Measurements from ENCODE around the gene IL1RAP.

IL1RAP gene

DNA sequence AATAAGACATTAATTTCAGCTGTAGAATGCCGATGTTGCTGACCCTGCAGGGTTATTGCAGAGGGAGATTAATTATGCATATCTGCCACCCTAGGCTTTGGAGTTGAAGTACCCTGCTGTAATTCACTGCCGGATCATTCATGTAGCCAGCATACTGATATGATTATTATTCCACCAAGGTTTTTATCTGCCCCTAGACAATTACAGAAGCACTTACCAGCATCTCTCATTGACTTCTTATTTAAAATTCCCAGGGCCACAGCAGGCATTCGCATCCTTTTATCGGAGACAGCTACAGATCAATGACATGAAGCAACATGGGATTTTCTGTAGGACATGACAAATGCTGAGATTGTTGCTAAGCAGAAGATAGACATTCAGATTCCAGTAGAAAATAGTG lies 31.3 kb downstream of the IL1RAP start:
- no peak for DNase-seq

DNA sequence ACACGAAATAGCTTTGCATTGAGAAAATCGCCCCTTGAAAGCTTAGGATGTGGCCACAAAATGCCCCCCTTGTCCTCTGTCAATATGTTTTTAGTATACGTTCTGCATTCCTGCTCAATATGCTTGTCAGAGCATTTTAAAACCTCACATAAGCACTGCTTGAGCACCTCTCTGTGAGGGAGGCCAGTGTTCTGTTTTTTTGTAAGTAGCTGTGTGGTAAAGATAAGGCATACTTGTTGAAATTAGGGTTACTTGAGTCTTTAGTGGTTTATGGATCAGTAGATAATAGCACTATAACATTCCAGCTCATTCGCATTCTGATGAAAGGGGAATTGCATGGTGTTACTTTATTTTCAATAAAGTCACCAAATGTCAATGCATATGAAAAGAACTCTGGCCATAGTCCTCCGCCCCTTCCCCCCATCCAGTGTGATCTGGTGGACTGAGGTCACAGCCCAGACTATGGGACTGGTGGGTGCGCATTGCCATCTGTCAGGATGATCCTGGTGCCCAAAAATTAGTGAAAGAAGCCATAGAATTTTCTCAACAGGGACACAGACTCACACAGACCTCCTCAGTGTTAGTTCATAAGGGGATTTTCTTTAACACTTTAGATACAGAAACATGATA lies 33.1 kb downstream of the IL1RAP start:
- DNase-seq: no peak

DNA sequence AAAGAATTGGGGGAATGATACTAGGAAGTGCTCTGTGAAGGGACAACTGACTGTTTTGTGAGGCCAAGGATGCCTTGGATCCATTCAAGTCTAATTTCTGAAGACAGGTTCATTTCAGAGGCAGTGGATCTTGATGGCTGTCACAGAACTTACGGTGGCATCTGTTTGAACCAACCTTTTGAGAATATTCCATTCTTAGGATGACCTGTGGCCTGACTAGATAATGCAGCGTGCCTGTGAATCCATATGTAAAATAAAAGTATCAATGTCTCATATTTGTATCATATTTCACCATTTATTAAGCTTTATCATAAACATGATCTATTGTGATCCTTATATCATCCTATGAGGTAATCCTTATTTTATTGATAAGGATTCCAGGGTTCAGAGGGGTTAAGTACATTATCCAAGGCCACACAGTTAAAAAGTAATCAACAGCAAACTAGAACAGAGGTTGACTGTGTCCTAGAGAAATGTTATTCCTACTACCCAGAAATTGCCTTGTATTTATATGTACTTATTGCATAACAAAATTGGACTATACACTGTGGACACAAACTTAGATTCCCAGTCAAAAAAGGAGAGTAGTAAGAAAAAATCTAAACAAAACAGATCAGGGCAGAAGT lies 34.3 kb downstream of the IL1RAP start:
- no peak for DNase-seq

DNA sequence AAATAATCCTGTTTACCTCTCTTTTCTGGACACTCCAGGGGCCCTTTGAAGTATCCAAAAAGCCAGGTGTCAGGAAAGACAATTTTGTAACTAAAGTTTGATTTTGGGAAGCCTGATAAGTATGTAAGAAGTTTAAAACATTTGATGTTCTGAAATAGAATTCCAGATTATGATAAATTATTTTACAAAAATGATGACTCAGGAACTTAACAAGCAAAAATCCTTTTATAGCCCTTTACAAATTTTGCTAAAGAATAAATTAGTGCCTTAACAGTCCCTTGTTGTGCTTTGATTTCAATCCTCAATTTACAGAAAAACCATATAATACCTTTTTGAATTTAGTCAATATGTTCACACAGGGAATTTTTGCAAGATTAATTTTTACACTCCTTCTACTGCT lies 38.1 kb downstream of the IL1RAP start:
- no peak for DNase-seq

DNA sequence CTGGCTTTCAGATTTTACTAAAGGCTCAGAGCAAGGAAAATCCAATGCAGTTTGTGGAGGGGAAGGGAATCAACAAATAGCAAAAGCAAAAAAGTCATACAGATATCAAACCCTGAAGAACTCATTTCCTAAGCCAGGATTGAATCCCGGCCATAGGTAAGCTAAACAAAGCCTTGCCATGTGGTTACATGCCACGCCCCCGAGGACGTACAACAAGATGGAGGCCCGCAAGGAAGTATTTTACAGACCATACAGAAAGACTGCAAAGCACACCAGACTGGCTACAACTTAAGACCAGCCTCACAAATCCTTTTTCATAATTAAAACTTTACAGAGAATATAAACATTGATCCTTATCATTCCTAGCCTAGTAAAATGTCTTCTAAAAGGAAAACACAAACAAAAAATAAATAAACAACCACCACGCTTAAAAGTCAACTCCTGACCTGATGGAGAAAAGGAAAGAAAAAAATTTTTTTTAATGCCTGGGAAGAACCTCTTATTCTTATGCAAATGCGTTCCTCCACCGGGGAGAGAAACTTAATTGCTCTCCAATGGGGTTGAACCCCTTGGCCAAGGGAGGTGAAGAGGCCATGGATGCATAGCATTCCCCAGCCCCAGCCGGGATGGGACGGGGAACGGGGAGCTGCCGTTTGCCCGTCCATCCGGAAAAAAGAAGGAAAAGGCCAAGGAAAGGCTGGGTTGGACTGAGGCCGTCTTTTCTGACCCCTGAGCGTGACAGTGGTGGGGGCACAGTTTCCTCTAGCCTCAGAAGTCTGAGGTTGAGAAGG lies 39.3 kb downstream of the IL1RAP start:
- DNase-seq: no peak

DNA sequence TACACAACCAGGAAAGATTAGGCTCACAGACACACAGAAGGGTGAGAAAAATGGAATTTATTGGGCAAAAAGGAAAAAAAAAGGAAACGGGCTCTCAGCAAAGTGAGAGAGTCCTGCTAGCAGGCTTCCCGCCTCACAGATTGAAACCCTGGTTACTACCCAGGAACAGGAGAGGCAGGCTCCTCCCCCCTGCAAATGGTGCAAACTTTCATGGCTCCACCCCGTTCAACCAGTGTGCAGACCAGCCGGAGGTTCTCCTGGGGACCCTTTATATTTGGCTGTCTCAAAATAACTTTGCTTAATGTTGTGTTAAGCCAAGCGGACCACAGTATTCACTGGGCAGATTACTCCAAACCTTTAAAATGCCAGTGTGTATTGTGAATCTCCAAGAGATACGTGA lies 40.3 kb downstream of the IL1RAP start:
- no peak for DNase-seq

DNA sequence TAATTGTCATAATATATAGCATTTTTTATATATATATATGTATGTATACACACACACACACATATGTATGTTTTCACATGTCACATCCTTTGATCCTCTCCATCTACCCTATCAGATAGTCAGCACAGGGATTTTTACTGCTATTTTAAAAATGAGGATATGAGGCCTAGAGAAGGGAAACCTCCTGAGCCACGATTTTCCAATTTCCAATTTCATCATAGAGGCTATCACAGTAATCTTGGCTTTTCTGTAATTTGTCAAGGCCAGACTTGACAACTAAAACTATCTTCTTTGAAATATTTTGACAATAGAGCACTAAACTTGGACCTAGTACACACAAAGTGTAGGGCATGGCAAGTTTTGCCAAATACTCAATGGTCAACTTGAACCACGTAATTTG lies 42.5 kb downstream of the IL1RAP start:
- no peak for DNase-seq

DNA sequence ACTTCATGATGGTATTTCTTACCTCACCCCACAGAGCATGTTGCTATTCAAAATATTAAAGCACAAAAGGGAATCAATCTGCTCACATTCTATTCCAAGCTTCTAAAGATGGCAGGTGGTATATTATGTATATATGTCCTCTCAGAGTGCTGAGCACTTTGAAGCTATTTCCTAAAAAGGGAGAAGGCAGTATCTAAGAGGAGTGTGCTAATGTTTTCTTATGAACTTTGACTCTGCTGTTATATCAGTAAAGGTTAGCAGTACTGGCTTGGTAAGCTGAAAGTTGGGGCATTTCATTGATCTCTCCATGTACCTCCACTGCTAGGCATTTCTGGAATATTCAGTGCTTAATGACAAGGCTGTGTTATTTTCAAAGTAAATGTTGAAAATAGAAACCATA lies 43.4 kb downstream of the IL1RAP start:
- no peak for DNase-seq

DNA sequence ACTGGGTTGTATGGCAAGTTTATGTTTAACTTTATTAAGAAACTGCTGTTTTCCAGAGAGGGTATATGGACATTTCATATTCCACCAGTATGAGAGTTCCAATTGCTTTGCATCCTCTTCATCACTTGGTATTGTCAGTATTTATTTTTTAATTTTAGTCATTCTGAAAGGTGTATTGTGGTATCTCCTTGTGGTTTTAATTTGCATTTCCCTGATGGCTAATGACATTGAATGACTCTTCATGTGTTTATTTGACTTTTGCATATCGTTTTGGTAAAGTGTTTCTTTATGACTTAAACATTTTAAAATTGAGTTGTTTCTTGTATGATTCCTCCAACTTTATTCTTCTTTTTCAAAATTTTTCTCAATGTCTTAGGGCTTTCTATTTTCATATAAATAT lies 44.4 kb downstream of the IL1RAP start:
- no peak for DNase-seq

DNA sequence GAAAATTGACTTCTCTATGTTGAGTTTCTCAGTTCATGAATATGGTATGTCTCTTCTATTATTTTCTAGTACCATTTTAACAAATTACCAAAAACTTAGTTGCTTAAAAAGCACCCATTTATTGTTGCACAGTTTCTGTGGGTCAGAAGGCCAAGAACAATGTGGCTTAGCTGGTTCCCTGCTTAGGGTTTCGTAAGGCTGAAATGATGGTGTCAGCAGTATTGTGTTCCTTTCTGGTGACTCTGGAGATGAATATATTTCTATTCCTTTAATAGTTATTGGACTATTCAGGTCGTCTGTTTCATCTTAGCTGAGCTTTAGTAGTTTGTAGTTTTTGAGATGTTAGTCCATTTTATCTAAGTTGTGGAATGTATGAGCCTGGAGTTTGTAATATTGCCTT lies 44.9 kb downstream of the IL1RAP start:
- no peak for DNase-seq

DNA sequence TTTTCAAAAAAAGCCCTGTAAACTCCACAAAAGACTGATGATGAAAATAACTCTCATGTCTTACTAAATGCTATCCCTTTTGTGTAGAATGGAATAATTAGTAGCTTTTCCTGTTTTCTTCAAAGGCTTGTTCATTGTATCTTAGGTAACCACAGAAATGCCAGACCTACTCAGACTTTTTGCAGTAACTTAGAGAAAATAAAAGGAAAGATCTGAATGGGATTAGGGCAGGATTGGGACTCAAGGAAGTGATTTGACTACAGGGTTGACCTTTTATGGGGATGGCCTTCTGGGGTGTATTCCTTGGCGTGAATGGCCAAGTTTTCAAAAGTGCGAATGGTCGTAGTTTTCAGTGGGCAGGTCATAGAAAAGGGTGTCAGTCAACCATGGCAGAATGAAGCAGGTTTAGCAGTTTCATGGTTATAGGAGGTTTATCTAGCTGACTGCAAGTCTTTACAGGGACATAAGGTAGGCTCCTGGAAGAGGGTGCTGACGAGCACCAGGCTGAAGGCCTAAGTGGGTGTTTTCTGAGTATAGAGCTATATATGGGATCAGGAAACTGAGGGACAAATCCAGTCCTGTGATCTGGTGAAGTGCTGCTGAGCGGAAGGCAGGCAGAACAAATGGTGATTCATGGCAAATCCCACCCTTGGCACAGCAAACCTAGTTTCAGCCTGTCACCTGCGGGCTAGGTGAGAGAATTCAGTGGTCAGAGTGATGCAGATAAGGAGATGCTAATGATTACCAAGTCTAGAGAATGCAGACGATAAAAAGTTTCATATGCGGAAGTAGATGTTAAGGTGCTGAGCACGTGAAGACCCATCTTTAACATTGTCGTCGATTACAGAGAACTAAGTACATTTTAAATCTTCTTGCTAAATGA lies 46.4 kb downstream of the IL1RAP start:
- no peak for DNase-seq

DNA sequence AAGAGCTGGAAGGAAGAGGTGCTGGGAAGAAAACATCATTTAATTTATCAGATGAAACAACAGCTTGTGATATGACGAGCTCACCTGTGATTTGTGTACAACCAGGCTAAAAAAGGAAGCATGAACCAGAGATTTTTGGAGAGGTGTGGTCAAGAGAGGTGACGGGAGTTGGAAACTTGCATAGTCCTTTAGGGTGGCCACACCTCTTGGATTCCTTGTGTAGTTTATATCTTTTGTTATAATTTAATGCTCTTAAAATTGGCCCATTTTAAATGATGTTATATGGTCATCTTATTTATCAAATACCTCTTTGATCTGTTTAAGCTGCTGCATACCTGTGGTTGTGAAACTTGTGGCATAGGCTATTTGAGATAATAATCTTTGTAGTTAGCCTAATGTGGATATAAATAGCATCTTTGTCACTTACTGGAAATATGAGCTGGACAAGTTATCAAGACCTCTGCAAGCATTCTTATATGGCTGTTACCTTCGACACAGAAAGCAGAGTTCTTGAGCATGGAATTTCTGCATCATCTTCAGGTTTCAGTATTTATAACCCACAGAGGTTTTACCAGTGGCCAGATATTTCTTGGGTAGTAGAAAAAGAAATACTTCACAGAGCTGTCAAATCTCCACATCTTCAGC lies 49.1 kb downstream of the IL1RAP start:
- DNase-seq: no peak

DNA sequence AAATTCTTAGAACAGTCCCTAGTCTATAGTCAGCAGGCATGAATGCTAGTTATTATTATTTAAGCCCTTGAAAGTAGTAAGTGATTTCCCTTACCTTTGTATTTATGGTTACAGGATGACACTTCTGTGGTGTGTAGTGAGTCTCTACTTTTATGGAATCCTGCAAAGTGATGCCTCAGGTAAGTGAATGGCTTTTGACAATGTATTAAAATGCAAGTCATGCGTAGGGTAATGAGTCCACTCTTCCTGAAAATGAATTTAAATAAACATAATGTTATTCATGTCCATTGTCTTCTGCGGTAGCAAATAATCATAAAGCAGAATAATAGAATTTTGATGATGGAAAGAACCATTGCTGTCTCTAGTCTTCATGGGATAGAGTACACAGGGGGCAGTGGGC lies 50.3 kb downstream of the IL1RAP start:
- DNase-seq: no peak

DNA sequence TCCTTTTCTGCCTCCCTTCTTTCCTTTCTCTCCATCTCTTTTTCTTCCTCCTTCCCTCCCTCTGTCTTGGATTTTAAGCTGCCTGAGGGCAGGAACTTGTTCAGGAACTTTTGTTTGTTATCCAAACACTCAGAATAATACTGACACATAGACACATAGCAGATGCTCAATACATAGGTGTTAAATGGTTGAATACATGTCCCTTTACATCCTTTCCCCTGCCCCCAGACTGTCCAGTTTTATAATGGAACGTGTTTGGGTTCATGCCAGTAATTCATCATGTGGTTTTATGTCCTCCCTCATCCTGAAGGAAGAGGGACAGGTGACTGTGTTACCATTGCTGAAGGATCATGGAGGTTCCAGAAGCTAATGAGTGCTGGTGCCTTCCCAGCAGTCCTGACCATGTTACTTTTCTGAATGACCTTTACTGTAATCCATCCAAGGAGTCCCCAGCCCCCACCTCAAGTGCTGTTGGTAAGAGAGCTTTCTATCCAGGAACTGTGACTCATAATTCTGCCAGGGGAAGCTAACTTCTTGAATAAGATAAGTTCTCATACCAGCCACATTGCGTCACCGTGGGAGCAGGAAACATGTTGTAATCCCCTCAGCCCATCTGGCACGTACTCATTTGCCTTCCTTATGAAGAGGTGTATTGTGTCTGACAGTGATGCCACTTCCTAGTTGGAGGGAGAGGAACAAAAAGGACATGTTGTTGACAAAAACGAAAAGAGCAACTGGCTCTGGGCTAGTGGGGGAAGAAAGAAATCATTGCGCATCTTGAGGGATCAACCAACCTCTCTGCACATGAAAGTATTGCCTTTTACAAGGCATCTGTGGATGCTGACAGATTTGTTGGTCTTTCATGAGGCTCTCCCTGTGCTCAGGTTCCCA lies 52.4 kb downstream of the IL1RAP start:
- DNase-seq: peak; percentile 80

DNA sequence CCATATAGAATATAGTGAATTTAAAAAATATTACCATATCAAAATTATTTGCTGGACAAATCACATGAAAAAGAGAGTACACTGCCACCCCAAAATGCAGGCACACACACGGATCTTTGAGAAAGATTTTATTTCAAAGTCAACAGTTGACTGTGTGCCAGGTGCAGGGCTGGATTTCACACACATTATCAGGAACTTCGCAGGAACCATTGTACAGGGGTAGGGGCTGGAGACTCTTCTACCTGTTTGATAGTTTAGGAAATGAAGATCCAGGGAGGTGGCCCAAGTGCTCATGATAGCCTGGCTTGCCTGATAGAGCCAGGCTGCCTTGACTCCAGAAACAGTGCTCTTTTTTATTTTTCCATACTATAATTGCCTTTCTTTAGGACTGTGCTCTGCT lies 54.2 kb downstream of the IL1RAP start:
- DNase-seq: no peak

DNA sequence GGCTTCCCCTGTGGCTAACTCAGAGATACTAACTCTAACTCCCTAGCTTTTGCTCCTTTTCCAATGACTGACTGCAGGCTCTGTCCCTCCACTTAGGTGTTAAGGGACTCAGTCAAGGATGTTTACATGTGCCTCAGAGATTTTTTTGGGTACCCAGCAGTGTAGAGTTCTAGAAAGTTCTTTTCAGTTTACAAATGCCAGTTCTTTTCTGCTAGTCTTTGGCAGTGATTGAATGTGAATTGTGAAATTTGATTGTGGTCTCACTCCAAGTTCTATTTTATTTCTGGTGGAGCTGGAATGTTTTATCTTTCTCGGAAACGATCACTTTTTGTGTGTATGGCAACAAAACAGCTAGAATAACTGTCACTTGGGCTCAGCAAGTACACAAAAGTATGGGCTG lies 60.6 kb downstream of the IL1RAP start:
- DNase-seq: no peak

DNA sequence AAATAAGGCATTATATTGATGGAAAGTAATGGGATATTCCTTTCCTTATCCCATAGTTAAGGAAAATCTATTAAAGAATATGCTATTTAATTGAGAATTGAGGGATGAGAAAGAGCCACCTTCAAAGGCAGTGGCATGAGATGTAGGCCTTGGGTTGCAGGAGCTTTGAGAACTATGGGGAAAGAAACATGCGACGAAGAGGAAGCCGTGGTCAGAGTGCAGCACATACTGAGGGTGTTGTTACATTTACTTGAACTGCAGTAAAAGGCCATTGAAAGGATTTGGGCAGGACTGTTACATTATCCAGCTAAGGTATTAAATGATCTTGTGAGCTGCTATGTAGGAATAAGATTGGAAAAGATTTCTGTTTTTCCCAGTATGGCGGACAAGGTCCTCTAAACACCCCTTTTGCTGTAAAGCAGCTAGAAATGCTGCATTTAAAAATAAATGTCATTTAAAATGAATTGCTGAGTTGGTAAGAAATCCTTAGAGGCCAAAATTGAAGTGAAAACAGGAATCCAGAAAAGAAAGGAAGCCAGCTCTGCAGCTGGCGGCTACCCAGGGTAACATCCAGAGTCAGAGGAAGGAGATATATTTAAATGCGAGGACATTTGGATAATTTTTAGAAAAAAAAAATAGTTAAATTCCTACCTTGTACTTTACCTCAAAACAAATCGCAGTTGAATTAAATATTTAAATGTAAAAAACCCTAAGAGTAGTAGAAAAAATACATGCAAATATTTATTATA lies 61.7 kb downstream of the IL1RAP start:
- no peak for DNase-seq

DNA sequence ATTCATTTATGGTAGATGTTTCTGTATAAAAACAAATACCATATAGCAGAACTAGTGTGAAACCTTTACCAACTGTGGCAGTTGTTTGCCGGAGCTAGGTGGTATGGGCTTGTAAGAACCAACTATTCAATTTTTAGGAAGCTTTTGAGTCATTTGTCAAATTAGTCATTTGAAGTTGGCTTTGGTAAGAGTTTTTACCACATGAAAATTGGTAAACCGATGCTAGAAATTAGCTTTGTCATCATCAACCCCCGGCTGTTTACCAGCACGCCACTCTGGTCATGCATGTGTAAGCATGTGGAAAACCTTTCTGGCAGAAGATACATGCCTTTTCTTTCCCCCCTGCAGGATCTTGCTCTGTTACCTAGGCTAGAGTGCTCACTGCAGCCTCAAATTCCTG lies 63.3 kb downstream of the IL1RAP start:
- no peak for DNase-seq

DNA sequence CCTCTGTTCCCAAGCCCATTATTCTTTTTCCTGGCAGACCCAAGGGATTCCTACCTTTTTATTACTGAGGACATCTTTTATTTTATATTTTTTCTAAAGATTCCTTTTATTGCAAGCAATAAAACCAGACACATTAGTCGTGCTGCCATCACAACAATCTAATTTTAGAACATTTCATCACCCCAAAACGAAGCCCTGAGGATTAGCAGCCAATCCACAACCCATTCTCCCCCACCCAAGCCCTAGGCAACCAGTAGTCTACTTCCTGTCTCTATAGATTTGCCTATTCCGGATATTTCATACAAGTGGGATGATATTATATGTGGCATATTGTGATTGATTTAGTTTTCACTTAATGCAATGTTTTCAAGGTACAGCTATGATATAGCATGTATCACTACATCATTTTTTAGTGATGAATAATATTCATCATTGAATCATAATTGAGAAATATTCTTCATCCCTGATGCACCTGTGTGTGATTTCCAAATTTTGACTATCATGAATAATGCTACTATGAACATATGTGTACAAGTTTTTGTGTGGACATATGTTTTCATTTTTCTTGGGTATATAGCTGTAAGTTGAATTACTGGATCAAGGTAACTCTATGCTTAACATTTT lies 65.7 kb downstream of the IL1RAP start:
- DNase-seq: no peak

DNA sequence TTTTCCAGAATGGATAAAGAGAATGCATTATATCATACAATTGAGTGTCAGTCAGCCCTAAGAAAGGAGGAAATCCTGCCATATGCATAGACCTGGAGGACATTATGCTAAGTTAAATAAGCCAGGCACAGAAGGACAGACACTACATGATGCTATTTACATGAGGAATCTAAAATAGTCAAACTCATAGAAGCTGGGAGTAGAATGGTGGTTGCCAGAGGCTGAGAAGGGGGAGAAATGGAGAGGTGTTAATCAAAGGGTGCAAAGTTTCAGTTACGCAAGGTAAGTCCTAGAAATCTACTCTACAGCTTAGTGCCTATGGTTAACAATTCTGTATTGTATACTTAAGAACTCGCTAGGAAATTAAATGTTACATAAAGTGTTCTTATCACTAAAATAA lies 66.5 kb downstream of the IL1RAP start:
- DNase-seq: no peak
